ENCODE data around the gene NR2E1.

The NR2E1 gene

DNA sequence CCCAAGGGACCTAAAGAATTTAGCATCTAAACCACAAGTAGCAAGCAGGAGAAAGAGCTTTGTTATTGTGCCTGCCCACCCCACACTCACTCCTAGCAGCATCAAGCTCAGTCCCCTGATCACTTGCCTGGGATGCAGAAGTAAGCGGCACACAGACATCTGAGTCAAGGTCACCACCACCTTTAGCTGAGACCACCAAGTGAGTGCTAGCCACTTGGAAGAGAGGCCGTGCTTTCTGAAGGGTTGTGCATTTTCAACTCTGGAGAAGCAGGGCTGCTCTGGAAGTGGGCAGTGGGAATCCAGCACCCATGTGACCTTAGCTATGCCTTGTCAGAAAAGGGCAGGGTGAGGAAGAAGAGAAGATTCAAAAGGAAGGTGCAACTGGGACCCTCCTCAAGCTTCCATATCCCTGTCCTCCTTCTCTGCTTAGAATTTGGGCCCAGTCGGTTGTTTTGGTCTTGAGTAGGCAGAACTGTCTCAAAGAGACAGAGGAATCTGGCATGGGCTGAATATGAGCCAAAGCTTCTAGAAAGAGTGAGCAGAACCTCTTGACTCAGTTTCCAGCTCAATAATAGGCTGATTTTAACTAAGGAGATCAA is 6.2 kb downstream of the NR2E1 start:
- FAIRE-seq (no peak), DNase-seq (ENCODE audit: insufficient read length, low spot score) (no peak)
- no peak for TF ChIP-seq POLR2A (IDR thresholded peaks at IDR 0.05; ENCODE audit: low read depth, low read length)

DNA sequence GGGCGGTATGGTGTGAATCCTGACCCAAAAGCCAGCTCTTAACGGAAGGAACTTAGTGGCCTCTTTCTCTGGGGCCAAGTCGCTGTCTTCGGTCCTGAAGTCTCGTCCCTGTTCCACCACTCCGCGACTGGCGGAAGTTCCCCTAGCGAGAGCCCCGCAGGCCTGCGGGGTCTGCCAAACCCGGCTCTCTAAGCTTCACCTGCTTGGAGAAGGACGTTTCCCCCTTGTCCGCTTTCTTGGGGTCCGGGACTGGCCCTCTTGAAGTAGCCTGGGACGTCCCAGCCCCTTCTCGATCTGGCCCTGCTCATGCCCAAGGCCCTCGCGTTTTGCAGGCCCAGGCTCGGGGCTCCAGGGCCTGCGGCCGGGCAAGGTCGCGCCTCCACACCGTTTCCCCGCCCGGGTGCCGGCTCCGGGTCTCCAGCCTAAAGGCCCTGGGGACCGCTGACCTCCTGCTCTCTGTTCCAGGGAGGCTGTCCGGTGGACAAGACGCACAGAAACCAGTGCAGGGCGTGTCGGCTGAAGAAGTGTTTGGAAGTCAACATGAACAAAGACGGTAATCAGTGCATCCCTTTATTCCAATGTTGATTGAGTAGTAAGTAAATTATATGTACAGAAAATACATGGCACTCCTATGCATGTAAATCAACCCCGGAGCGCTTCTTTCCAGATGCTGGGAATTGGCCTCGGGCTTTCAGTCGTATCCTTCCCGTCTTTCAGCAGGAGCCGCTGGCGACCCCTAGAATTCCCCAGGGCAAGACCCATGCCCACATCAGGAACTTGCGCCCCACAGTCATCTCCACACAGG is 8.8 kb downstream of the NR2E1 start:
- FAIRE-seq, result no peak
- no peak for DNase-seq (ENCODE audit: insufficient read length, low spot score)
- no peak for TF ChIP-seq POLR2A (IDR thresholded peaks at IDR 0.05; ENCODE audit: low read depth, low read length)

DNA sequence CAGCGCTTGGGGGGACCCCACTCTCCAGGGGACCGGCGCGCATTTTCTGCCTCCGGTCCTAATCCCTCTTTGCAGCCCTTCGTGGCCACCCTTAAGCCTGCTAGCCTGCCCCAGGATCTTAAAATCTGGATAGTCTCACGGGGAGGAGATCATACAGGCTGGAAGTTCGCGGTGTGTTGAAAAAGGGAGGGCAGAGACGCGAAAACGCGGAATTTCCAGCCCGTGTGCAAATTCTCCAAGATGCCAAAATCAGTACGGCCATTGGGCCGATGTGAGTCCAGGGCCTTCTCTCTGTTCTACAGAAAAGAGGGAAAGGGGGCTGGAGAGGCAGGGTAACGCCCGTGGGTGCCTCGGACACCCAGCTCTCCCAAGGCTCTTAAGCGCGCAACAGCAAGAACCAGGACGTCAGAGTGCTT is 9.4 kb downstream of the NR2E1 start:
- no peak for DNase-seq (ENCODE audit: insufficient read length, low spot score)
- no peak for TF ChIP-seq POLR2A (IDR thresholded peaks at IDR 0.05; ENCODE audit: low read depth, low read length)
- no peak for FAIRE-seq

DNA sequence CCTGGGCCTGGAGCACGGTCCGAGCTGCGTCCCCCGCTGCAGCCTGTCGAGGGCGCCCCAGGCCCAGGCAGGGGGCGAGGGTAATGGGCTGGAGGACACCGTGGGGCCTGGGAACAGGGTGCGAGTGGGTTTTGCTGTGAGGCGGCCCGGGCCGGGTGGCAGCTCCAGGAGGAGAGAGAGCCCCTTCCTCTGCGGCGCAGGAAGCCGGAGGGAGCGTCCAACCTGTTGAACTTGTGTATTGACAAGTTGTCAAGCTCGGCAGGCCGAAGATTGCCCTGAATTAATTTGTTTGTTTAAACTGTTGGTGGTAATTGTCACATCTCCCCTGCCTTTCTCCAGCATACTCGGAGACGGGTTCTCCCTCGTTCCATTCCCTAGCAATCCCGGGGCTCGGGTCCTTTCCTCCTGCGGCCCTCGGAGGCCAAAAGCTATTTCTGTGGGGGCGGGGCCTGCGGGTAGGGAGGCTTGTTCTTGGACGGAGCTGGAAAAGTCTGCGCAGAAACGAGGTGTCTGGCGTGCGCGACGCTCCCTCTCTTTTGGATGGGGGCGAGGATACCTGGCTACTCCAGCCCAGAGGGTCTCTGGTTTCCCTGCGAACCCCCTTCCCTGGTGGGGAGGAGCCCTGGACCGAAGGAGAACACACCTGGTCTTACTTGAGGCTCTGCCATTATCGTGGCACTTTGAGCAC is 9.9 kb downstream of the NR2E1 start:
- FAIRE-seq (no peak), DNase-seq (ENCODE audit: insufficient read length, low spot score) (no peak)
- TF ChIP-seq POLR2A (IDR thresholded peaks at IDR 0.05; ENCODE audit: low read depth, low read length), result no peak

DNA sequence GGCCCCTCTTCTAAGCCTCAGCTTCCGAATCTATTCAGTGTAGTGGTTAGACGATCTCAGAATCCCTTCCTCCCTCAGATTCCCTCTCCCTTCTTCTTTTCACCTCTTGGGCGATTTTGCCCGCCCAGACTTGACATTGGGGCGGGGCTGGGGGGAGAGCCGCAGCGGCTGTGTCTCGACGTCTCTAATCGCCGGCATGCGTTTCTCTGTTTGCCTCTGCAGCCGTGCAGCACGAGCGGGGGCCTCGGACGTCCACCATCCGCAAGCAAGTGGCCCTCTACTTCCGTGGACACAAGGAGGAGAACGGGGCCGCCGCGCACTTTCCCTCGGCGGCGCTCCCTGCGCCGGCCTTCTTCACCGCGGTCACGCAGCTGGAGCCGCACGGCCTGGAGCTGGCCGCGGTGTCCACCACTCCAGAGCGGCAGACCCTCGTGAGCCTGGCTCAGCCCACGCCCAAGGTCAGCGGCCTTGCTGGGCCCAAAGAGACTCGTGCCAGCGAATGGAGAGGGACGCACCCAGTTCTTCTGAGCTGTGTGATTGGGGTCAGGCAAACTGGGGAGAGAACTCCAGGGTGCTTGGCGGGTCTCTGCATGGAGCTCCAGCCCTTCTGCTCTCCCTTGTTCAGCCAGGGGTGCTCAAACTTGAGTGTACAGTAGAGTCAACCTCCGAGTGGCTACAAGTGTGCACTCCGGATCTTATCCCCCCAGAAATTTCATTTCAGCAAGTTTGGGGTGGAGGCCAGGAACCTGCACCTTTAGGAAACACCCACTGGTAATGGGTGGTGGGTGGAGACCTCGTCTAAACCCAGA is 10.7 kb downstream of the NR2E1 start:
- DNase-seq (ENCODE audit: insufficient read length, low spot score) (no peak), FAIRE-seq (no peak)
- TF ChIP-seq POLR2A (IDR thresholded peaks at IDR 0.05; ENCODE audit: low read depth, low read length), result no peak

DNA sequence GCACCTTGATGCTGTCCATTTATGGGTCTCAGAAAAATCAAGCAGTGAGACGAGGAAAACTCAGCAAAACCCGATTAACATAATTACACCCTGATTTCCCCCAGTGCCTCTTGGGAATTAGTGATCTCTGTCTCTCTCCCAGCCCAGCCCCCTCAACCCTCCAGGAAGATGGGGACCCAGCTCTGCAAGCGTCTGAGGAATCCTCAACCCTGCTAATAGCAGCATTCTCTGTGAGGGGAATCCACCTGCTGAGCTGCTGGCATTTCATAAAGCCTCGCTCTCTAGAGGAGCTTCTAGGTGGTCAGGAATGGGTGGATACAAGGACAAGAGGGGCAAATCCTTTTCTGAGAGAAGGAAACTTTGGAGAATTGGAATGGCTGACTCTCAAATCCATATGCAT is 13.9 kb downstream of the NR2E1 start:
- no peak for TF ChIP-seq POLR2A (IDR thresholded peaks at IDR 0.05; ENCODE audit: low read depth, low read length)
- FAIRE-seq (no peak), DNase-seq (ENCODE audit: insufficient read length, low spot score) (no peak)

DNA sequence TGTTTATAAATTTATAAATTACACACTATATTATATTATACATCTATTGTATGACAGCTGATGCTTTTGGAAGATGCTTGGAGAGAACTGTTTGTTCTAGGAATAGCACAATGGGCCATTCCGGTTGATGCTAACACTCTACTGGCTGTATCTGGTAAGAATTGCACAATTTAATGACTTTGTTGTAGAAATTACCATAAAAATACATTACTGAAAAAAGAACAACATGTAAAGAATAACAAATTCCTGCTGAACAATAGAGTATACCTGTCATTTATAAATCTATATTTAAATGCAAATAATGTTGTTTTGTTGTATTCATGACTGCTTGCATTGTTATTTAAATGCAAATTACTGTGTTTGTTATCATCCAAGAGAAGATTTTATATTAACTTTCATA is 14.4 kb downstream of the NR2E1 start:
- FAIRE-seq, result no peak
- TF ChIP-seq POLR2A (IDR thresholded peaks at IDR 0.05; ENCODE audit: low read depth, low read length), result no peak
- DNase-seq (ENCODE audit: insufficient read length, low spot score), result no peak

DNA sequence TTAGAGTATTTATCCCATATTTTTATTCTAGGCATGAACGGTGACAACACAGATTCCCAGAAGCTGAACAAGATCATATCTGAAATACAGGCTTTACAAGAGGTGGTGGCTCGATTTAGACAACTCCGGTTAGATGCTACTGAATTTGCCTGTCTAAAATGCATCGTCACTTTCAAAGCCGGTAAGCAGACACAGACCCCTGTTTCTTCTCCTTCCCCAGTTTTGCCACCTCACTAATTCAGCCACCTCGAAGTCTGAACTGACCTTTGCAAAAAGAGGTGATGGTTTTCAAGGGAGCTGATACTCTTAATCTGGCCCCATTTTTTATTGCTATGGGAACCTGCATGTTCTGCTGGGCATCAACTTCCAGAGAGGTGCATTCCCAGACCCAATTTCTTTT is 15.0 kb downstream of the NR2E1 start:
- FAIRE-seq, result no peak
- no peak for DNase-seq (ENCODE audit: insufficient read length, low spot score)
- no peak for TF ChIP-seq POLR2A (IDR thresholded peaks at IDR 0.05; ENCODE audit: low read depth, low read length)

DNA sequence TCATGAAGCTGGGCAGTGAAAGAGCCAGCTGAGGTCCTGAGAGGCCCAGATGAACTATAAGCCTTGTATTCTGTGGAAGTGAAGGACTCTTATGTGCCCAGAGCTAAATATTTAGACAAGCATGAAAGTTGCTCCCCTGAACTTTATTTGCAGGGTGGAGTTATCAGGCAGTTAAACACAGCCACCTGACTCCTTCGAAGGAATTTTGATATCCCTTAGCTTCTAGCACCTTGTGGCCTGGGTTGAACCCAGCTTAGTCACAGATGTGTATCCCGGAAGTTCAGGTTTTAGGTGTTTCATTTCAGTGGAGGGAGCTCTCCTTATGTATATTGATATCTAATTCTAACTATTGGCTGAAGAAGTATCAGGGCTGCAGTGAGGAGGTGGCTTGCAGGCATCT is 20.4 kb downstream of the NR2E1 start:
- TF ChIP-seq POLR2A (IDR thresholded peaks at IDR 0.05; ENCODE audit: low read depth, low read length), result no peak
- FAIRE-seq (no peak), DNase-seq (ENCODE audit: insufficient read length, low spot score) (no peak)

DNA sequence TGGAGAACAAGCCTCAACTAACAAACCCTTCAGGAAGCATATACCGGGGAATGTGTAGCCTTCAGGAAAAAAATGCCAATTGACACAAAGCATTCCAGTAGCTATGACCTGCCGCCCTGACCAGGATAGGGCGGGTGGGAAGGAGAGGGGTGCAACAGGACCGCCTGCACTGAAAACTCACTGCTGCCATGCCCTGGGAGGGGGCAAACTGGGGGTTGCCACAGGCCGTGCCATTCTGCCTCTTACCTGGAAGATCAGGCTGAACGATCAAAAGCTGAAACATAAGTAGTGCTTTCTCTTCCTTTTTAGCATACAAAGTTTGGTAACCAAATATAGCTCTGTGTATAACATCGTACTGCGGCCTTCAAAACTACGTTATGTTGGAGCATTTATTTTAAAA is 21.7 kb downstream of the NR2E1 start:
- DNase-seq (ENCODE audit: insufficient read length, low spot score) (no peak), FAIRE-seq (no peak)
- TF ChIP-seq POLR2A (IDR thresholded peaks at IDR 0.05; ENCODE audit: low read depth, low read length), result no peak

DNA sequence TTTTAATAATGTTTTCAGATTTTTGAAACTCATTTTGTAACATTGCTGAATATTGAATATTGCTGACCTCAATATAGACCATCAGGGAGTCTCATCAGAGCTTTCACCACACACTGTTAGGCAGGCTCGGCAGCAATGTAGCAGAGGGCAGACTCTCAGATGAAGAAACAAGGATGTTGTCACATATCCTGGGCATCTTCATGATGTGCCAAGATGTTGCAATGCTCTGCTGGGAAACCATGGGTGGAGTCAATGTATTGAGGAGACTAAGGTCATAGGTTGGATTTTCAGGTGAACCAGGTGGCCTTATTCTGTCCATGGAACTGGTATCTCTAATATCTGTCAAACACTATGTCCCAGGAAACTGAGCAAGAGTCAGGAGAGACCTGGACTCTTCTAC is 27.3 kb downstream of the NR2E1 start:
- no peak for TF ChIP-seq POLR2A (IDR thresholded peaks at IDR 0.05; ENCODE audit: low read depth, low read length)
- DNase-seq (ENCODE audit: insufficient read length, low spot score) (no peak), FAIRE-seq (no peak)

DNA sequence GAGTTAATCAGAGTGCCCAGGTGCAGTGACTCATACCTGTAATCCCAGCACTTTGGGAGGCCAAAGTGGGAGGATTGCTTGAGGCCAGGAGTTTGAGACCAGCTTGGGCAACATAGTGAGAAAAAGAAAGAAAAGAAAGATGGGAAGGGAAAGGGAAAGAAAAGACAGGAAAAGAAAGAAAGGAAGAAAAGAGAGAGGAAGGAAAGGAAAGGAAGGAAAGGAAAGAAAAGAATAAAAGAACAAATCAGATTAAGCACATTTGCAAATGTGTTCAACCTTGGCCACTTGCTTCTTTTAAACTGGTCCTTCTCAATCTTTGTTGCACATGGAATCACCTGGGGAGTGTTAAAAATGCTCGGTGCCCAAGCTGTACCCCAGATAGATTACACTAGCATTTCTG is 28.0 kb downstream of the NR2E1 start:
- DNase-seq (ENCODE audit: insufficient read length, low spot score) (no peak), FAIRE-seq (no peak)
- TF ChIP-seq POLR2A (IDR thresholded peaks at IDR 0.05; ENCODE audit: low read depth, low read length), result no peak

DNA sequence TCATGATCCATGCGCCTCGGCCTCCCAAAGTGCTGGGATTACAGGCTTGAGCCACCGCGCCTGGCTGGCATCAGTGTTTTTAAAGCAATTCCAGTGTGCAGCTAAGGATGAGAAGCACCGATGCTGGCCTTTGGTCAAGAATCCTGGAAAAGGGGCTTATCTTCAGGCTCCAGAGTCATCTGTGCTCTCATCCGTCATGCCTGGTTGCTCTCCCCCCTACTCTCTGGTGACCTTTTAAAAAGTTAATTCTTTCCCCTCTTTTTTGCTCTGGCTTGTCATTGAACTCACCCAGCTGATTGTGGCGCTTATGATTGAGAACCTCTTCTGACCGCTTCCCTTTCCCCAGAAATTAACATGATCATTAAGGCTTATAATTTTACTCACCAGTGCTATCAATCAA is 28.7 kb downstream of the NR2E1 start:
- TF ChIP-seq POLR2A (IDR thresholded peaks at IDR 0.05; ENCODE audit: low read depth, low read length), result no peak
- no peak for FAIRE-seq
- no peak for DNase-seq (ENCODE audit: insufficient read length, low spot score)

DNA sequence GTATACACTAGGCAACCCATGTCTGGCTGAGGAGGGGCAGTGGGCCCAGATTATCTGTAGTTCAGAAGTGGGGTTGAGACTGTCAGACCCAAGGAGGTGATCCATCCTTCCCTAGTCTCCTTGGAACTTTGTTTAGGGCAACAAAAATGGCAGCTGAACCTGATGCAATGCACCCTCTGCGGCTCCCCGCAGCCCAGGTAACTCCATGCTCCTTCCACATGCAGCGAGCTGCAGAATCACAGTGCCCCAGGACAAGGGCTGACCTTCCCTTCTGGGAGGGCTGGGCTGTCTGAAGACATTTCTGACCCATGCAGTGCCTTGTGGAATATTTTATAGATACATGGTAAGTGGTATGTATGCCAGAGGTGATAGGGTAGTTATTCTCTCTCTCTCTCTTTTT is 29.4 kb downstream of the NR2E1 start:
- TF ChIP-seq POLR2A (IDR thresholded peaks at IDR 0.05; ENCODE audit: low read depth, low read length), result no peak

More for the DNA sequence above, 29.4 kb downstream of the NR2E1 start:
- no peak for FAIRE-seq
- DNase-seq (ENCODE audit: insufficient read length, low spot score), result no peak
